Stimulated activated CD4-positive, alpha-beta T cell treated with anti-CD3 and anti-CD28 coated beads, Interleukin-12 subunit alpha, Interleukin-12 subunit beta, amount 100 ng/mL, for 4 hours (primary cell): ENCODE measurements around the gene SLC35G6.
"Not testable (repeated sequence)": the region's sequence is repeated elsewhere in the genome, so short reads cannot be mapped to it uniquely, and the experiment has no call there.

Source experiments
- DNase-seq: peaks from one replicate; pipeline ENCODE4 v3.0.0-alpha.2; 2020

SLC35G6 gene

DNA sequence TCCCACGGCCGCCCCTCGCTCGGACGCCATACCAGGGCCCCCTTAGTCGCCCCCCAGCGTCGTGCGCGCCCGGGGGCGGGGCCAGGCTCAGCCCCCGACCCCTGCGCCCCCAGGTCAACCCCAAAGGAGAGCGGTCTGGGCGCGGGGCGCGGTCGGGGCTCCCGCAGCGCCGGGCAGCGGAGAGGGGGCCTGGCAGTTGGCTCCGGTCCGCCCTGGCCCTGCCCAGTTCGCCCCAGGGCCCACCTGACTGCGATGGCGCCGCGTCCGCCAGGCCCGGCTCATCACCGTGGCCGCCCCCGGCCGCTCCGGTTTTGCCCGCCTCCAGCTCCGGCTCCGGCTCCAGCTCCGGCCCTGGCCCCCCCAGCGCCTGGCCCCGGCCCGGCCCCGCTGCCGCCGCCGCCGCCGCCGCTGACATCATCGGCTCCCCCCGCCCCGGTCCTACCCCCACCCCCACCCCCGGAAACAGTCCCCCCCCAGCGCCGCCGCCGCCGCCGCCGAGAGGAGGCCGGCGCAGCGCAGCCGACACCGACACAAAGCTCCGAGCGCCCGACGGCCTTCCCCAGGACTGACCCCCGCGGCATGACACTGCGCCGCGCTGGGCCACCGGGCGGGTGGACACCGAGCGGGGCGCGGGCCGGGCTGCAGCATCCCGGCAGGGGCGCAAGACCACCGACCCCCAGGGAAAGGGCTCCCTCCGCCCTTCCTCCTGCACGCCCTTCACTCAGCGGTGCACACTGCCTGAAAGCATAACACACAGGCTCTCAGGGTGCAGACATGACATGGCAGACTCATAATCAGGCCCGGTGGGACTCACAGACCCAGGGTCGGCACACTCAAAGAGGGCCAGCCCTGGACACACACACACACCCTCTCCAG, 1.8 kb upstream of the SLC35G6 start, which contains the start of gene ZBTB4:
Gene ZBTB4 (minus strand): TSS at position 419 of the 876 bp plus-strand sequence. CDS start 12,830 bp downstream, outside the sequence.
- peak; percentile 61 for DNase-seq

- no peak for DNase-seq
Measured at GRCh38 chr17:7480089-7480384, 1.2 kb upstream of the SLC35G6 start.

DNA sequence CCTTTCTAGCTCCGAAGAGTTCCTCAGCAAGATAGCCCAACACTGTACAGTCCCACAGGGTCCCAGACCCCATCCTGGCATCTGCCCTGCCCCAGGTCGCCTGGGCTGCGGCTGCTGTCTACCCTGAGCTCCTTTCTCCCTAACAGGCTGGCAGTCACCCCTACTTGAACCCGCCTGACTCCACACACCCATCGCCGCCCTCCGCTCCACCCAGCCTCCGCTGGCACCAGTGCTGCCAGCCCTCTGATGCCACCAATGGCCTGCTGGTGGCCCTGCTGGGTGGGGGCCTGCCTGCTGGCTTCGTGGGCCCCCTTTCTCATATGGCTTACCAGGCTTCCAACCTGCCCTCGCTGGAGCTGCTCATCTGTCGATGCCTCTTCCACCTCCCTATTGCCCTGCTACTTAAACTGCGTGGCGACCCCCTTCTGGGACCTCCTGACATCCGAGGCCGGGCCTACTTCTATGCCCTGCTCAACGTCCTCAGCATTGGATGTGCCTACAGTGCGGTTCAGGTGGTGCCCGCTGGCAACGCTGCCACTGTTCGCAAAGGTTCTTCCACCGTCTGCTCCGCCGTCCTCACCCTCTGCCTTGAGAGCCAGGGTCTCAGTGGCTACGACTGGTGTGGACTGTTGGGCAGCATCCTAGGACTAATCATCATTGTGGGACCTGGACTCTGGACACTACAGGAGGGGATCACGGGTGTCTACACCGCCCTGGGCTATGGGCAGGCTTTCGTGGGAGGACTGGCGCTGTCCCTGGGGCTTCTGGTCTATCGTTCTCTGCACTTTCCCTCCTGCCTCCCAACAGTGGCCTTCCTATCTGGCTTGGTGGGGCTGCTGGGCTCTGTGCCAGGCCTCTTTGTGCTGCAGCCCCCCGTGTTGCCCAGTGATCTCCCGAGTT, 846 bp downstream of the SLC35G6 start:
- DNase-seq: not testable (repeated sequence)

GRCh38 chr17:7482742-7483088, 1.5 kb downstream of the SLC35G6 start:
- DNase-seq: not testable (repeated sequence)

GRCh38 chr17:7483255-7484066, 2.2 kb downstream of the SLC35G6 start:
- peak; percentile 86 for DNase-seq

DNA sequence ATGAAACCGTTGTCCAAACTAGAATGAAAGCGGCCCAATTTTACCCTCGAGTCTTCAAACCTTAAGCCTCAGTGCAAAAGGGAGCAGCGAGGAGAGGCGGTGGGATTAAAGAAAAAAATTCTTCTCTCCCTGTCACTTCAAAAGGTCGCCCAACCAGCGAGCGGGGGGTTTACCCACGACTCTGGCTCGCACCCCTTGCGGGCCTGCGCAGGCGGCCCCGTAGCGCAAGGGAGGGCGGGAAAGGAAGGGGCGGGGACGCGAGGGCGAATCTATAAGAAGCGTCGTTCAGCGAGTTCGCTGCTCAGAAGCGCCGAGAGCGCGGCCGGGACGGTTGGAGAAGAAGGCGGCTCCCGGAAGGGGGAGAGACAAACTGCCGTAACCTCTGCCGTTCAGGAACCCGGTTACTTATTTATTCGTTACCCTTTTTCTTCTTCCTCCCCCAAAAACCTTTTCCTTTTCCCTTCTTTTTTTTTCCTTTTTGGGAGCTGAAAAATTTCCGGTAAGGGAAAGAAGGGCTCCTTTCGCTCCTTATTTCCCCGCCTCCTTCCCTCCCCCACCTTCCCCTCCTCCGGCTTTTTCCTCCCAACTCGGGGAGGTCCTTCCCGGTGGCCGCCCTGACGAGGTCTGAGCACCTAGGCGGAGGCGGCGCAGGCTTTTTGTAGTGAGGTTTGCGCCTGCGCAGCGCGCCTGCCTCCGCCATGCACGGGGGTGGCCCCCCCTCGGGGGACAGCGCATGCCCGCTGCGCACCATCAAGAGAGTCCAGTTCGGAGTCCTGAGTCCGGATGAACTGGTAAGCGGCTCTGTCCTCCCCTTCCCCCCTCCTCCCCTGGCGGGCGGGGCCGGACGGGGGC, 3.0 kb downstream of the SLC35G6 start, which contains the start of gene POLR2A:
Gene POLR2A (plus strand): TSS at position 300 of the 852 bp plus-strand sequence.
- peak; percentile 97 for DNase-seq

DNA sequence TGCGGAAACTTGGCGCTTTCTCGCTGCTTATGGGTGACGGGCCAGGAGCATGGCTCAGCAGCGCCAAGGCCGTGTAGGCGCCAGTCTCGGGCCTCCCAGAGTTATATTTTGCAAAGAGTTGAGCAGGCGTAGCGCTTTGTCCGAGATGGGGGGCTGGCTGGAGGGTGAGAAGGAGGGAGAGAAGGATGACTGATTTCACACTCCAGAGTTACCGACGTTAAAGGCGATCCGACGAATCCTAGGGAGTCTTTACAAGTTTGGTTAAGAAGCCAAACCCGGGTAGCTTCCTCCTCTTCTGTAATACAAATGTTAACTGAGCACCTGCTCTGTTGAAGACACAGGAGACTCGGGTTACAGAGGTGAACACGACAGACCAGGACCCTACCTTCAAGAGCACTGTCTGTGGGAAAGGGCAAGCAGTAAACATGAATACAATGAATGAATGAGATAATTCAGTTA, 3.7 kb downstream of the SLC35G6 start:
- no peak for DNase-seq

GRCh38 chr17:7486181-7486580, 4.9 kb downstream of the SLC35G6 start:
- DNase-seq: no peak

DNA sequence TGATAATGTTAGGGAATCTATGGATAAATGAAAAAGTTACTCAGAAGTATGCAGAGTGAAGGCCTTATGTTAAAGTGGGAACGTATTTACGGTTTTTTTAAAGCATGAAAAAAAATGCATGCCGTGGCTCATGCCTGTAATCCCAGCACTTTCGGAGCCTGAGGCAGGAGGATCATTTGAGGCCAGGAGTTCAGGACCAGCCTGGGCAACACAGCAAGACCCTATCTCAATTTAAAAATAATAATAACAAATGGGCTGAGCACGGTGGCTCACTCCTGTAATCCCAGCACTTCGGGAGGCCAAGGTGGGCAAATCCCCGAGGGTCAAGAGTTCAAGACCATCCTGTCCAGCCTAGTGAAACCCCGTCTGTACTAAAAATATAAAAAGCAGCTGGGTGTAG, 8.9 kb downstream of the SLC35G6 start:
- no peak for DNase-seq

- no peak for DNase-seq
Measured at GRCh38 chr17:7491583-7491982, 10.3 kb downstream of the SLC35G6 start.

GRCh38 chr17:7493941-7494340, 12.7 kb downstream of the SLC35G6 start:
- no peak for DNase-seq

- no peak for DNase-seq
Measured at GRCh38 chr17:7495906-7496434, 14.7 kb downstream of the SLC35G6 start.

DNA sequence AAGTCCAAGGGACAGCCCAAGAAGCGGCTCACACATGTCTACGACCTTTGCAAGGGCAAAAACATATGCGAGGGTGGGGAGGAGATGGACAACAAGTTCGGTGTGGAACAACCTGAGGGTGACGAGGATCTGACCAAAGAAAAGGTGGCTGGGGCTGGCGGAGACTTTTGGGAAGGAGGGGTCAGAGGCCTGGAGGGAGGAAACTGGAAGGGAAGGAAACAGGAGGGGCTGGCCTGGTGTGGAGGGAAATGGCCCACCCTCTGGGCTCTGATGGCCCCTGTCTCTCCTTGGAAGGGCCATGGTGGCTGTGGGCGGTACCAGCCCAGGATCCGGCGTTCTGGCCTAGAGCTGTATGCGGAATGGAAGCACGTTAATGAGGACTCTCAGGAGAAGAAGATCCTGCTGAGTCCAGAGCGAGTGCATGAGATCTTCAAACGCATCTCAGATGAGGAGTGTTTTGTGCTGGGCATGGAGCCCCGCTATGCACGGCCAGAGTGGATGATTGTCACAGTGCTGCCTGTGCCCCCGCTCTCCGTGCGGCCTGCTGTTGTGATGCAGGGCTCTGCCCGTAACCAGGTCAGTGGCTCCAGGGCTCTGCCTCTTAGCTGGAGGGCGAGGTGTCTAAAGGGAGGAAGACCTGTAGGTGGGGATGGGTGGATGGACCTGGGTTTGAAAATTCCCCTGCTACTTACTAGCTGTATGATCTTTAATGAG, 15.4 kb downstream of the SLC35G6 start:
- DNase-seq: no peak

GRCh38 chr17:7497228-7497627, 16.0 kb downstream of the SLC35G6 start:
- DNase-seq: no peak

- DNase-seq: no peak
Measured at GRCh38 chr17:7497636-7498035, 16.4 kb downstream of the SLC35G6 start.

- no peak for DNase-seq
Measured at GRCh38 chr17:7499161-7499560, 17.9 kb downstream of the SLC35G6 start.

DNA sequence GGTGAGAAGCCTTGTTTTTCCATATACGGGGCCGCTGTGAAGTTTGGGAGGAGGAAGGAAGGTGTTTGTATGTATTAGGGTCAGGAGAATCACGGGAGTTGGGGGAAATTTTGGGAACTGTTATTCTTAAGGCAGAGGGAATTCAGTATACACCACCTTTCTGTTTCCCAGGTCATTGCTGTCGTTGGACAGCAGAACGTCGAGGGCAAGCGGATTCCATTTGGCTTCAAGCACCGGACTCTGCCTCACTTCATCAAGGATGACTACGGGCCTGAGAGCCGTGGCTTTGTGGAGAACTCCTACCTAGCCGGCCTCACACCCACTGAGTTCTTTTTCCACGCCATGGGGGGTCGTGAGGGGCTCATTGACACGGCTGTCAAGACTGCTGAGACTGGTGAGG, 20.5 kb downstream of the SLC35G6 start:
- DNase-seq: no peak

- DNase-seq: no peak
Measured at GRCh38 chr17:7502171-7502847, 21.1 kb downstream of the SLC35G6 start.

DNA sequence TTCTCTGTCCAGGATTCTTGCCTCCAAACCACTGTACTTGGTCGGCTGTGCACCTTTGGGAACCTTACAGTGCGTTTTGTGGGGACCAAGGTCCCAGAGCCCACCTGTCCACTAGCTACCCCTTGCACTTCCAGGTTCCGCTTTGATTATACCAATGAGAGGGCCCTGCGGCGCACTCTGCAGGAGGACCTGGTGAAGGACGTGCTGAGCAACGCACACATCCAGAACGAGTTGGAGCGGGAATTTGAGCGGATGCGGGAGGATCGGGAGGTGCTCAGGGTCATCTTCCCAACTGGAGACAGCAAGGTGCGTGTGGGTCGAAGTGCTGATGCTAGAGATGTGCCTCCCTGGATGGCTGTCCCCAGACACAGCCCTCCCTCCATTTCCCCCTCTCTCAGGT, 21.7 kb downstream of the SLC35G6 start:
- DNase-seq: no peak

DNA sequence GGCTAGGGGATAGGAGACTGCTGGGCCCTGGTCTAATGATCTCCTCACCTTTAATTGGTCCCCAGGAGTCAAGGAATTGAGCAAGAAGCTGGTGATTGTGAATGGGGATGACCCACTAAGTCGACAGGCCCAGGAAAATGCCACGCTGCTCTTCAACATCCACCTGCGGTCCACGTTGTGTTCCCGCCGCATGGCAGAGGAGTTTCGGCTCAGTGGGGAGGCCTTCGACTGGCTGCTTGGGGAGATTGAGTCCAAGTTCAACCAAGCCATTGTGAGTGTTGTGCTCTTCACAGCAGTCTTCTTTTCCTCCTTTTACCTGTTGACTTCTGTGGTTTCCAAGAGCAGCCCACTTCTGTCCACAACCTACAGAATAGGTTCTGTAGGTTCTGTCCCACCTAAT, 22.3 kb downstream of the SLC35G6 start:
- no peak for DNase-seq
